Pancreas (tissue), 10 donors: Measurements from ENCODE around the gene HSP90AB1. TPM values are rescaled to one million over a fixed set of nuclear protein-coding genes. Genes with fewer than 3 reads are reported as not detected.

Experiments
- ATAC-seq, 4 donors: fragments of 200-7000 bp; cut with Tn5 transposase; one replicate each; pipeline versions ENCODE4 v1.8.0 to v1.9.1; 2020; ENCODE audit warnings: mild to moderate bottlenecking in 4 of 4, moderate library complexity in 4 of 4
- DNase-seq, 6 donors: peaks; one replicate each; pipeline ENCODE4 v3.0.0-alpha.2; 2020
- FAIRE-seq: peaks from 2 replicates; lab custom pipeline; 2012; peaks lifted over from hg19 to GRCh38; lab: Jason Lieb, UNC
- H3K27ac ChIP-seq, 4 donors: fragments of 200-600 bp; sonication (generic); 1 replicate in 3 of 4; 2 replicates in 1 of 4; pipeline versions ENCODE4 v1.5.0 to v1.8.0; 2020
- H3K27me3 ChIP-seq, 4 donors: fragments of 200-600 bp; one replicate each; pipeline ENCODE4 v1.8.0; 2021
- H3K36me3 ChIP-seq, 3 donors: fragments of 200-600 bp; sonication (generic) in 1 of 3; one replicate each; pipeline versions ENCODE4 v1.5.0 to v1.8.0; 2020 to 2021
- H3K4me1 ChIP-seq, 3 donors: fragments of 200-600 bp; one replicate each; pipeline ENCODE4 v1.8.0; 2021
- H3K4me3 ChIP-seq, 4 donors: fragments of 200-600 bp; sonication (generic) in 2 of 4; one replicate each; pipeline versions ENCODE4 v1.5.0 to v1.8.0; 2020 to 2021
- H3K9me3 ChIP-seq, 4 donors: fragments of 200-600 bp; one replicate each; pipeline ENCODE4 v1.8.0; 2021
- CTCF ChIP-seq, 4 donors: fragments of 200-600 bp; sonication (generic) in 3 of 4; IDR thresholded peaks; one replicate each; pipeline versions ENCODE4 v1.5.0 to v1.8.0; 2021; ENCODE audit warnings: antibody characterized with exemption in 4 of 4
- WGBS, 2 donors: extraction: QIAGEN DNeasy Blood & Tissue Kit; methylation state at CpG; one replicate each; pipeline ENCODE4 v1.1.7; 2013; 5-methylcytosine and 5-hydroxymethylcytosine counted together
- intact Hi-C, 3 donors: fragments of 100-400 bp; cut with DNase I; formaldehyde crosslinking; loops; one replicate each; pipeline versions ENCODE4 v1.11.1 to v1.14.2; 2022
- polyA plus RNA-seq, 2 donors: library from polyadenylated mRNA; stranded (reverse); fragments of 200-250 nt; gene quantifications; one replicate each; pipeline ENCODE4 v1.2.3, GENCODE V29; 2013
- total RNA-seq, 6 donors: library from RNA; stranded (reverse); fragmentation: NEBNext Ultra II Directional in 4 of 6; extraction: Animal tissue kit (Norgen Biotek cat#: 25700) in 4 of 6; gene quantifications; one replicate each; pipeline versions ENCODE4 v1.2.1 to v1.2.4, GENCODE V29; 2021 to 2023
- donor health status: healthy with polysubstance abuse.
- donor health status: DM: no; HTN: no; CAD: no; lungs with moderate emphysema.
- donor health status: DM: no; HTN: no; CAD: no.
- donor health status: control.
- donor health status: control.
- donor health status: Bipolar disorder and iron deficiency.
- donor health status: DM: yes; HTN: yes; CAD: no.
- donor health status: DM: no; HTN: no; CAD: no.
- donor health status: DM: no; HTN: no; CAD: no.
- donor health status: DM: yes; HTN: yes; CAD: no.

HSP90AB1 gene
- total and polyA plus RNA-seq, 8 donors: 145 to 577 (median 434) TPM

- no peaks in the 10 kb centered on the region for H3K9me3 ChIP-seq
- peak in 1 of 4 donors; percentile 1 for ATAC-seq
- 73 to 76% methylated on average over 7 of the region's 7 CpGs for WGBS, 2 donors
- TF ChIP-seq CTCF (IDR thresholded peaks at IDR 0.05): no peak
- no peak overlapping the region for H3K4me3 ChIP-seq
- intact Hi-C loops: no loop called here
- no peak for DNase-seq
- no peak overlapping the region for H3K27ac ChIP-seq
- H3K36me3 ChIP-seq: peaks cover 0 to 26% (median 3%) of the 10 kb centered on the region in 3 donors
- H3K4me1 ChIP-seq: peaks cover 20 to 33% (median 31%) of the 10 kb centered on the region in 3 donors
- no peaks in the 10 kb centered on the region for H3K27me3 ChIP-seq
- no peak for FAIRE-seq
These were observed 19.6 kb upstream of the HSP90AB1 start for GRCh38 chr6:44227148-44227793.

DNA sequence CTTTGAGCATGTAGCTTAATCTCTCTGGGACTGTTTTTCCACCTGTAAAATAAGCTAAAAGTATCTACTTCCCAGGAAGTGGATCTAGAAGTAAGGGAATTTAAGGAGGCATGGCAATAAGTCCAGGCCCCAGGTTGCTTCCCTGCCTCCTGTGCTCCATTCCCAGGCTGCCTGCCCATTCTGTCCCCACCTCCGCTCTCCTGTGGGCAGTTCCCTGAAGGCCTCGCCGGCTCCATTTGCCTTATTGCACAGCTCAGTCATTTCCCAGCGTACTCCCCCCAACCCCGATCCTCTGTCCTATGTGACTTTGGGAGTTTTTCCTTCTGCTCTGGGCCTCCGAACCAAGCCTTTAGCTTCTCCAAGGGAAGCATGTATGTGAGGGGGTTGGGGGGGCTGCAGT is 18.9 kb upstream of the HSP90AB1 start:
- Histone ChIP-seq H3K4me3 (no peak overlapping the region), H3K27me3 (no peaks in the 10 kb centered on the region), H3K36me3 (peaks cover 0 to 34% (median 5%) of the 10 kb centered on the region in 3 donors), H3K27ac (no peak overlapping the region), H3K9me3 (no peaks in the 10 kb centered on the region), H3K4me1 (peaks cover 20 to 33% (median 23%) of the 10 kb centered on the region in 3 donors)
- DNase-seq (no peak), FAIRE-seq (no peak), ATAC-seq (no peak)
- WGBS, 2 donors: 85 to 91% methylated on average over 6 of the region's 6 CpGs
- no peak for TF ChIP-seq CTCF (IDR thresholded peaks at IDR 0.05)
- intact Hi-C loops: no loop called here

DNA sequence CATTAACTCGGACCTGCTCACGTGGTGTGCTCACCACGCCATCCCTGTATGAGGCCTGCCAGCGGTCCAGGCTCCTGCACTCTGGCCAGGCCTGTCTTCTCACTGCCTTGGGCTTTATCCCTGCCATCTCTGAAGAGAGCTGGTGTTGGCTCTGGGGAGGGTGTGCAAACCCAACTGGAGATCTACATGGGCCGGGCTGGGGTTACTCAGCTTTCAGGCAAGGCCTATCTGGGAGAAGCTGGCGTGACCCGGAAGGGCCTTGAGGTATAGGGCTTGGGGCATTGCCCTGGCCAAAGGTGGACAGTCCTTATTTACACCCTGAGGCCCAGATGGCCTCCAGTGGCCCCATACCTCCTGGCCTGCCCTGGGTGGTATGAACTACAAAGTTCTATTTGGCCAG is 18.5 kb upstream of the HSP90AB1 start:
- Histone ChIP-seq H3K27me3 (no peaks in the 10 kb centered on the region), H3K36me3 (peaks cover 0 to 36% (median 5%) of the 10 kb centered on the region in 3 donors), H3K27ac (no peak overlapping the region), H3K9me3 (no peaks in the 10 kb centered on the region), H3K4me1 (peaks cover 20 to 33% (median 25%) of the 10 kb centered on the region in 3 donors), H3K4me3 (no peak overlapping the region)
- intact Hi-C loops: no loop called here
- no peak for DNase-seq
- WGBS, 2 donors: 80 to 83% methylated on average over 7 of the region's 7 CpGs
- TF ChIP-seq CTCF (IDR thresholded peaks at IDR 0.05): no peak
- no peak for FAIRE-seq
- no peak for ATAC-seq

DNA sequence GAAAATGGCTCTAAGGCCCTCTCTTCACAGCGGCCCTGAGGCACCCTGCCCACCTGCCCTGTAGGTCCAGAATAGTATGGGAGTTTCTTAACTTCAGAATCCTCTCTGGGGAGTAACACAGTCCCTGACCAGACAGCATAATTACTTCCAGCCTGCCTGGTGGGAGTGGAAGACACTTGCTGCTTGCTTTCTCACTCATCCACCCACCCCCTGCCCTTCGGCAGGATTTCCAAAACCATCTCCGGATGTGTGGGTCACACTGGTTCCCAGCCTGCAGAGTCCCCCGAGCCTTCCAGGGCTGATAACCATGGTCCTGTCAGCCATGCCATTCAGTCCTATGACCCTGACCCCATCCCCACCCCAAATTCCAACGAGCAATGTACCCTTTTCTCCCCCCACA is 18.1 kb upstream of the HSP90AB1 start:
- DNase-seq (no peak), FAIRE-seq (no peak), ATAC-seq (no peak)
- Histone ChIP-seq H3K27me3 (no peaks in the 10 kb centered on the region), H3K27ac (no peak overlapping the region), H3K36me3 (peaks cover 0 to 36% (median 5%) of the 10 kb centered on the region in 3 donors), H3K4me1 (peaks cover 20 to 32% (median 29%) of the 10 kb centered on the region in 3 donors), H3K4me3 (no peak overlapping the region), H3K9me3 (no peaks in the 10 kb centered on the region)
- TF ChIP-seq CTCF (IDR thresholded peaks at IDR 0.05): no peak
- intact Hi-C loops: no loop called here
- 65 to 74% methylated on average over 5 of the region's 5 CpGs for WGBS, 2 donors
